Neural progenitor cell (in vitro differentiated cells): ENCODE data around the gene RAP1GDS1. TPM values are rescaled to one million over a fixed set of nuclear protein-coding genes. Genes with fewer than 3 reads are reported as not detected.
"Not testable (repeated sequence)": the region's sequence is repeated elsewhere in the genome, so short reads cannot be mapped to it uniquely, and the experiment has no call there.

Source experiments
- DNase-seq: peaks from one replicate; pipeline ENCODE4 v3.0.0-alpha.2; 2016; ENCODE audit warnings: low spot score
- H2AFZ ChIP-seq: fragments of 200-600 bp; sonication (generic); replicated peaks from 2 replicates; pipeline ENCODE4 v1.6.1; 2016; ENCODE audit warnings: antibody characterized with exemption
- H3F3A ChIP-seq: fragments of 200-600 bp; sonication (generic); 2 replicates; pipeline ENCODE4 v1.6.1; 2016; ENCODE audit warnings: antibody characterized with exemption, low read depth
- H3K27ac ChIP-seq: fragments of 200-600 bp; sonication (generic); 2 replicates; pipeline ENCODE4 v1.5.1; 2016; ENCODE audit warnings: mild to moderate bottlenecking
- H3K27me3 ChIP-seq: fragments of 200-600 bp; sonication (generic); 2 replicates; pipeline ENCODE4 v1.6.1; 2016; ENCODE audit warnings: mild to moderate bottlenecking, moderate library complexity
- H3K36me3 ChIP-seq: fragments of 200-600 bp; sonication (generic); 2 replicates; pipeline ENCODE4 v1.5.1; 2016
- H3K4me1 ChIP-seq: fragments of 200-600 bp; sonication (generic); 2 replicates; pipeline ENCODE4 v1.6.1; 2016; ENCODE audit warnings: mixed run types
- H3K4me2 ChIP-seq: fragments of 200-600 bp; sonication (generic); 2 replicates; pipeline ENCODE4 v1.6.1; 2016
- H3K4me3 ChIP-seq: fragments of 200-600 bp; sonication (generic); 2 replicates; pipeline ENCODE4 v1.5.1; 2016
- H3K79me2 ChIP-seq: fragments of 200-600 bp; sonication (generic); 2 replicates; pipeline ENCODE4 v1.6.1; 2016; ENCODE audit warnings: low read depth
- H3K9ac ChIP-seq: fragments of 200-600 bp; sonication (generic); 2 replicates; pipeline ENCODE4 v1.6.1; 2016
- H3K9me3 ChIP-seq: fragments of 200-600 bp; sonication (generic); 2 replicates; pipeline ENCODE4 v1.5.1; 2016; ENCODE audit warnings: low read depth
- H4K20me1 ChIP-seq: fragments of 200-600 bp; sonication (generic); 2 replicates; pipeline ENCODE4 v1.6.1; 2016; ENCODE audit warnings: low read depth
- H3K27ac Mint-ChIP-seq: 3 replicates; pipeline ENCODE4 v1.8.0; 2021; ENCODE audit warnings: mixed read lengths
- H3K27me3 Mint-ChIP-seq: 2 replicates; pipeline ENCODE4 v1.8.0; 2022; ENCODE audit warnings: low read depth, mild to moderate bottlenecking, inconsistent platforms, moderate library complexity, mixed read lengths; ENCODE audit not compliant: insufficient read depth
- H3K36me3 Mint-ChIP-seq: 3 replicates; pipeline ENCODE4 v1.8.0; 2021; ENCODE audit warnings: mixed read lengths
- H3K4me1 Mint-ChIP-seq: 3 replicates; pipeline ENCODE4 v1.8.0; 2021; ENCODE audit warnings: mixed read lengths
- H3K4me3 Mint-ChIP-seq: 3 replicates; pipeline ENCODE4 v1.8.0; 2021; ENCODE audit warnings: mild to moderate bottlenecking, moderate library complexity, mixed read lengths
- H3K9me3 Mint-ChIP-seq: 3 replicates; pipeline ENCODE4 v1.8.0; 2020; ENCODE audit warnings: mixed read lengths
- CTCF ChIP-seq: fragments of 200-600 bp; sonication (generic); IDR thresholded peaks from 2 replicates; pipeline ENCODE4 v1.5.1; 2017; ENCODE audit warnings: antibody characterized with exemption, mild to moderate bottlenecking
- EZH2 ChIP-seq: fragments of 200-600 bp; sonication (generic); IDR thresholded peaks from 2 replicates; pipeline ENCODE4 v1.6.1; 2017; ENCODE audit warnings: antibody characterized with exemption, mild to moderate bottlenecking, moderate library complexity
- EZH2phosphoT487 ChIP-seq: fragments of 200-600 bp; sonication (generic); IDR thresholded peaks from 2 replicates; pipeline ENCODE4 v1.6.1; 2017; ENCODE audit warnings: antibody characterized with exemption
- total RNA-seq: library from RNA; depleted of rRNA; stranded (reverse); fragments of >200 nt; gene quantifications from 2 replicates; pipeline ENCODE4 v1.2.3, GENCODE V29; 2015; ENCODE audit warnings: low replicate concordance

The RAP1GDS1 gene
- total RNA-seq, 1 donor from 2014 or later, result 65.1 TPM

GRCh38 chr4:98473046-98473445, 211.9 kb downstream of the RAP1GDS1 start:
- Histone ChIP-seq H3K36me3 (no peaks in the 10 kb centered on the region), H3K9ac (no peak overlapping the region), H3K4me2 (no peak overlapping the region), H4K20me1 (no peaks in the 10 kb centered on the region), H2AFZ (no peak overlapping the region), H3K27me3 (no peaks in the 10 kb centered on the region), H3K9me3 (no peaks in the 10 kb centered on the region), H3K79me2 (no peaks in the 10 kb centered on the region), H3K4me3 (no peak overlapping the region), H3F3A (no peaks in the 10 kb centered on the region), H3K27ac (no peak overlapping the region), H3K4me1 (no peaks in the 10 kb centered on the region)
- Mint-ChIP-seq H3K27ac (no peak overlapping the region), H3K4me1 (peaks cover 8% of the 10 kb centered on the region), H3K36me3 (peaks cover 49% of the 10 kb centered on the region), H3K9me3 (no peaks in the 10 kb centered on the region), H3K27me3 (no peaks in the 10 kb centered on the region), H3K4me3 (no peak overlapping the region)
- DNase-seq, result no peak
- TF ChIP-seq EZH2phosphoT487 (no peak), CTCF (no peak), EZH2 (no peak)

GRCh38 chr4:98474408-98474844, 213.2 kb downstream of the RAP1GDS1 start:
- Mint-ChIP-seq H3K36me3 (peaks cover 54% of the 10 kb centered on the region), H3K27me3 (no peaks in the 10 kb centered on the region), H3K9me3 (no peaks in the 10 kb centered on the region), H3K4me1 (peaks cover 2% of the 10 kb centered on the region), H3K4me3 (no peak overlapping the region), H3K27ac (no peak overlapping the region)
- Histone ChIP-seq H3K9me3 (no peaks in the 10 kb centered on the region), H3K79me2 (no peaks in the 10 kb centered on the region), H3K27me3 (no peaks in the 10 kb centered on the region), H3K4me1 (no peaks in the 10 kb centered on the region), H3K4me2 (no peak overlapping the region), H3K27ac (no peak overlapping the region), H3F3A (no peaks in the 10 kb centered on the region), H3K9ac (no peak overlapping the region), H3K36me3 (no peaks in the 10 kb centered on the region), H2AFZ (no peak overlapping the region), H4K20me1 (no peaks in the 10 kb centered on the region), H3K4me3 (no peak overlapping the region)
- no peak for TF ChIP-seq EZH2phosphoT487
- TF ChIP-seq CTCF, result no peak
- no peak for TF ChIP-seq EZH2
- no peak for DNase-seq

GRCh38 chr4:98476891-98477290, 215.7 kb downstream of the RAP1GDS1 start:
- H3K4me1 ChIP-seq, result no peaks in the 10 kb centered on the region
- H3K27ac Mint-ChIP-seq, result no peak overlapping the region
- H3K4me1 Mint-ChIP-seq, result no peaks in the 10 kb centered on the region

GRCh38 chr4:98479590-98479989, 218.4 kb downstream of the RAP1GDS1 start:
- not testable (repeated sequence) for H3K4me2 ChIP-seq, H3K4me1 Mint-ChIP-seq, H3K9me3 Mint-ChIP-seq

More at GRCh38 chr4:98476891-98477290, 215.7 kb downstream of the RAP1GDS1 start:
- Mint-ChIP-seq H3K4me3 (no peak overlapping the region), H3K36me3 (peaks cover 43% of the 10 kb centered on the region), H3K9me3 (no peaks in the 10 kb centered on the region), H3K27me3 (no peaks in the 10 kb centered on the region)
- no peaks in the 10 kb centered on the region for H3K9me3 ChIP-seq
- H3K27ac ChIP-seq, result no peak overlapping the region
- no peaks in the 10 kb centered on the region for H3K36me3 ChIP-seq
- H3K79me2 ChIP-seq, result no peaks in the 10 kb centered on the region
- H3K9ac ChIP-seq, result no peak overlapping the region
- H4K20me1 ChIP-seq, result no peaks in the 10 kb centered on the region
- H3K4me3 ChIP-seq, result no peak overlapping the region
- no peak for TF ChIP-seq CTCF
- no peak for TF ChIP-seq EZH2
- no peak for TF ChIP-seq EZH2phosphoT487
- H3F3A ChIP-seq, result no peaks in the 10 kb centered on the region
- no peak overlapping the region for H2AFZ ChIP-seq
- DNase-seq, result no peak
- no peak overlapping the region for H3K4me2 ChIP-seq
- no peaks in the 10 kb centered on the region for H3K27me3 ChIP-seq

More at GRCh38 chr4:98479590-98479989, 218.4 kb downstream of the RAP1GDS1 start:
- H4K20me1 ChIP-seq, H3K9me3 ChIP-seq, H3K27ac ChIP-seq, H3K4me1 ChIP-seq, H2AFZ ChIP-seq, H3F3A ChIP-seq, DNase-seq, H3K27ac Mint-ChIP-seq, H3K4me3 Mint-ChIP-seq, H3K9ac ChIP-seq, H3K79me2 ChIP-seq, H3K27me3 ChIP-seq, H3K27me3 Mint-ChIP-seq, H3K36me3 ChIP-seq, H3K4me3 ChIP-seq: not testable (repeated sequence)
- peaks cover 44% of the 10 kb centered on the region for H3K36me3 Mint-ChIP-seq
